ENCODE measurements around the gene TEX14.

DNA sequence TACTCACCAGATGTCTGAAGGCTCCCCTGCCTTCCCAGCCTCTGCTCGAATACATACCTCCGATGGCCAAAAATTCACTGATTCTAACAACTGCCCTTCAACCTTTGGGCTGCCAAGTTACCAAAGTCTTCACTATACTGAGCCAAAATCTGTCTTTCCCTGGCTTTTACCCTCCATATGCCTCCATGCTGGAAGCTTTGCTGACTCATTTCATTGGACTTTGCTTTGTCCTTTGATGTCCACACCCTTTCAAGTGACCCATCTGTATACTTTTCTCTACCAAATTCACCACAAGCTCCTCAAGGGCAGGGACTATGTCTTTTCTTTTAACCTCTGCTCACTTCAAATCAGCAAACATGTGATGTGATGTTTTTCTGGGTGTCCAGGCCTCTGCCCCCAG lies 156.4 kb downstream of the TEX14 start:
- TF ChIP-seq, protein P1, sequence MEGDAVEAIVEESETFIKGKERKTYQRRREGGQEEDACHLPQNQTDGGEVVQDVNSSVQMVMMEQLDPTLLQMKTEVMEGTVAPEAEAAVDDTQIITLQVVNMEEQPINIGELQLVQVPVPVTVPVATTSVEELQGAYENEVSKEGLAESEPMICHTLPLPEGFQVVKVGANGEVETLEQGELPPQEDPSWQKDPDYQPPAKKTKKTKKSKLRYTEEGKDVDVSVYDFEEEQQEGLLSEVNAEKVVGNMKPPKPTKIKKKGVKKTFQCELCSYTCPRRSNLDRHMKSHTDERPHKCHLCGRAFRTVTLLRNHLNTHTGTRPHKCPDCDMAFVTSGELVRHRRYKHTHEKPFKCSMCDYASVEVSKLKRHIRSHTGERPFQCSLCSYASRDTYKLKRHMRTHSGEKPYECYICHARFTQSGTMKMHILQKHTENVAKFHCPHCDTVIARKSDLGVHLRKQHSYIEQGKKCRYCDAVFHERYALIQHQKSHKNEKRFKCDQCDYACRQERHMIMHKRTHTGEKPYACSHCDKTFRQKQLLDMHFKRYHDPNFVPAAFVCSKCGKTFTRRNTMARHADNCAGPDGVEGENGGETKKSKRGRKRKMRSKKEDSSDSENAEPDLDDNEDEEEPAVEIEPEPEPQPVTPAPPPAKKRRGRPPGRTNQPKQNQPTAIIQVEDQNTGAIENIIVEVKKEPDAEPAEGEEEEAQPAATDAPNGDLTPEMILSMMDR (IDR thresholded peaks at IDR 0.05) = no peak
- TF ChIP-seq POLR2AphosphoS5 (IDR thresholded peaks at IDR 0.05; ENCODE audit: insufficient read depth in 1 of 2, low read depth in 1 of 2) = no peak
- TF ChIP-seq POLR2A (IDR thresholded peaks at IDR 0.05) = no peak
